A673 (cell line): Measurements from ENCODE around the gene OR1Q1. TPM values are rescaled to one million over a fixed set of nuclear protein-coding genes. Genes with fewer than 3 reads are reported as not detected.

Experiments used
- BruUV-seq: library from RNA; stranded (reverse); fragments of 400-500 nt; replicated peaks from 2 replicates; lab custom pipeline; 2021; lab: Mats Ljungman, UMichigan
- CTCF ChIA-PET: fragments of 300-600 bp; sonication (Branson Sonifier 250); formaldehyde crosslinking; loops from one replicate; lab custom pipeline; 2022; ENCODE audit warnings: antibody characterized with exemption; lab: Charles Lee
- POLR2A ChIA-PET: fragments of 300-600 bp; sonication (Branson Sonifier 250); formaldehyde crosslinking; loops from one replicate; lab custom pipeline; 2022; ENCODE audit warnings: antibody characterized with exemption; ENCODE audit not compliant: low non-redundant PET; lab: Charles Lee
- DNase-seq: peaks from one replicate; pipeline ENCODE4 v3.0.0-alpha.2; 2015; ENCODE audit warnings: low spot score
- H3K27ac ChIP-seq: fragments of 200-600 bp; sonication (generic); 2 replicates; pipeline ENCODE4 v1.5.1; 2016; ENCODE audit warnings: mixed run types, low read depth, mild to moderate bottlenecking, mixed read lengths, antibody characterized with exemption, low read length; ENCODE audit not compliant: poor library complexity, severe bottlenecking
- H3K27me3 ChIP-seq: fragments of 200-600 bp; sonication (generic); replicated peaks from 2 replicates; pipeline ENCODE4 v1.6.1; 2017; ENCODE audit warnings: mixed run types, low read depth, mild to moderate bottlenecking, mixed read lengths, antibody characterized with exemption, low read length; ENCODE audit not compliant: insufficient read depth, poor library complexity
- H3K36me3 ChIP-seq: fragments of 200-600 bp; sonication (generic); 2 replicates; pipeline ENCODE4 v1.6.1; 2016; ENCODE audit warnings: mixed run types, mild to moderate bottlenecking, mixed read lengths, antibody characterized with exemption, low read length; ENCODE audit not compliant: insufficient read depth, poor library complexity, severe bottlenecking
- H3K4me1 ChIP-seq: fragments of 200-600 bp; sonication (generic); 2 replicates; pipeline ENCODE4 v1.6.1; 2017; ENCODE audit warnings: mixed run types, mild to moderate bottlenecking, mixed read lengths, antibody characterized with exemption, low read length; ENCODE audit not compliant: insufficient read depth, poor library complexity, severe bottlenecking
- H3K4me3 ChIP-seq: fragments of 200-600 bp; sonication (generic); 2 replicates; pipeline ENCODE4 v1.5.1; 2016; ENCODE audit warnings: low read depth, mixed run types, mild to moderate bottlenecking, mixed read lengths, low read length; ENCODE audit not compliant: poor library complexity, severe bottlenecking
- H3K9me3 ChIP-seq: fragments of 200-600 bp; sonication (generic); 2 replicates; pipeline ENCODE4 v1.6.1; 2016; ENCODE audit warnings: mixed run types, low read depth, mild to moderate bottlenecking, mixed read lengths, antibody characterized with exemption, low read length; ENCODE audit not compliant: poor library complexity, severe bottlenecking
- CTCF ChIP-seq: fragments of 300-800, 200-600 bp; sonication (generic); conservative IDR thresholded peaks from 2 replicates; pipeline ENCODE4 v1.5.1; 2017; ENCODE audit warnings: low read depth, mild to moderate bottlenecking, antibody characterized with exemption, low read length, moderate library complexity, mixed read lengths
- EZH2 ChIP-seq: fragments of 200-600 bp; sonication (generic); IDR thresholded peaks from 2 replicates; pipeline ENCODE4 v1.6.1; 2017; ENCODE audit warnings: borderline replicate concordance, low read depth, mild to moderate bottlenecking, mixed read lengths, antibody characterized with exemption, low read length; ENCODE audit not compliant: poor library complexity, severe bottlenecking
- intact Hi-C: fragments of 100-400 bp; cut with micrococcal nuclease; formaldehyde crosslinking; loops from one replicate; pipeline ENCODE4 v1.10.0; 2022; ENCODE audit not compliant: unreplicated experiment
- total RNA-seq: library from RNA; stranded (reverse); gene quantifications from 2 replicates; pipeline ENCODE4 v1.2.3, GENCODE V29; 2021

Gene OR1Q1
- total RNA-seq, 1 experiment from 2014 or later, result not detected

DNA sequence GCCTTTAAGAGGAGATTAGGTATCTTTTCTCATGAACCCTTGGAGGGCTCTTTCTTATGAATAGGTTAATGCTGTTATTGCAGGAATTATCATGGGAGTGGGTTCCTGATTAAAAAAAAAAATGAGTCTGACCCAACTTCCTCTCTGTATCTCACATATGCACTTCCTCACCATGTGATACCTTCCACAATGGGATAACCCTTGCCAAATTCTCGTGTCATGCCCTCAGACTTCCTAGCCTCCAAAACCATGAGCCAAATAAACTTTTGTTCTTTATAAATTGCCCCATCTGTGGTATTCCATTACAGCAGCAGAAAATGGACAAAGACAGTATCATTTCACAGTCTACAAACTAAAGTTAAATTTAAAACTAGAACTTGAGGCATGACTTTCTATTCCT lies 41.8 kb downstream of the OR1Q1 start:
- Histone ChIP-seq H3K4me1 (no peaks in the 10 kb centered on the region), H3K36me3 (no peaks in the 10 kb centered on the region), H3K4me3 (no peak overlapping the region), H3K27me3 (peaks cover 39% of the 10 kb centered on the region), H3K9me3 (no peaks in the 10 kb centered on the region), H3K27ac (no peak overlapping the region)
- no peak for DNase-seq
- intact Hi-C loops, result no loop called here
- BruUV-seq, result no TSS peak
- POLR2A ChIA-PET, result no interaction called here
- TF ChIP-seq CTCF (no peak), EZH2 (no peak)
- CTCF ChIA-PET, result no interaction called here

DNA sequence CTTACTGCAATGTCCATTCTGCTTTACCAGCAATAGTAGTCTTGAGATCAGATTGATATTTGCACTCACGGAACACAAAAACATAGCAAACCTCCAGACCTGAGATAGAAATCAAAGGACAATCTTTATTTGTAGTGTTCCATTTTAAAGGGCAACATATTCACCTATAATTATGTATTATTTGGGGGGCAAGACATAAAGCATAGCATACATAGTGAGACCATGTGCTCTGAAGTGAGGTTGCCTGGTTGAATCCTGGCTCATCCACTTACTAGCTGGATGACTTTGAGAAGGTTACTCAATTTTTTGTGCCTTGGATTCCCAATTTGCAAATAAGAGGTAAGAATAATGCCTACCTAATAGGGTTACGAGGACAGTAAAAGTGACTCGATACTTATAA lies 43.0 kb downstream of the OR1Q1 start, which contains the start of gene OR1B1:
Gene OR1B1, minus strand, starts transcription at position 101 of the 400 bp plus-strand sequence.
- ChIA-PET POLR2A (interaction anchor here (0.6 kb wide), 1 partner anchor 14 kb away, joined by 5 read pairs; no protein-coding TSS in a partner anchor), CTCF (no interaction called here)

DNA sequence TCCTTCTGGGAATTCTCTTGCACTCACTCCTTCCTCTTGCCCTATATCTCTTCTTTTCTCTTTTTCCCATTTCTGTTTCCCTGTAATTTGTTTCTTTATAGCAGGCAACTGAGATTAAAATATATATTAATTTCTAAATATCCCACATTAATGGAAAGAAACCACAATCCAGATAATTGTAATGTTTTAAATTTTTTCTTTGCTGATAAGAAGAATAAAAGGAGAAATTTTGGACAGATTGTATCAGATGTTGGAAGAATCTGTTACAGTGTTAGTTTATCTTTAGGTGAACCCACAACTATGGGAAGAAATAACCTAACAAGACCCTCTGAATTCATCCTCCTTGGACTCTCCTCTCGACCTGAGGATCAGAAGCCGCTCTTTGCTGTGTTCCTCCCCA lies 46.9 kb downstream of the OR1Q1 start, which contains the start of gene OR1L1:
Gene OR1L1, plus strand, starts transcription at position 301 of the 400 bp plus-strand sequence. Its CDS starts 0 bp downstream, at position 301.
- no peaks in the 10 kb centered on the region for H3K36me3 ChIP-seq
- intact Hi-C loops, result no loop called here
- H3K27me3 ChIP-seq, result peaks cover 54% of the 10 kb centered on the region
- TF ChIP-seq EZH2 (no peak), CTCF (no peak)
- ChIA-PET POLR2A (no interaction called here), CTCF (no interaction called here)
- DNase-seq, result no peak
- no peak within 1 kb of the TSS for H3K4me3 ChIP-seq
- H3K9me3 ChIP-seq, result no peaks in the 10 kb centered on the region
- BruUV-seq, result no TSS peak
- no peaks in the 10 kb centered on the region for H3K4me1 ChIP-seq
- H3K27ac ChIP-seq, result no peak within 1 kb of the TSS

More for the DNA sequence above, 43.0 kb downstream of the OR1Q1 start, which contains the start of gene OR1B1:
- H3K4me3 ChIP-seq, result no peak within 1 kb of the TSS
- no TSS peak for BruUV-seq
- peaks cover 49% of the 10 kb centered on the region for H3K27me3 ChIP-seq
- intact Hi-C loops, result no loop called here
- no peaks in the 10 kb centered on the region for H3K36me3 ChIP-seq
- TF ChIP-seq EZH2 (no peak), CTCF (no peak)
- no peak for DNase-seq
- H3K9me3 ChIP-seq, result no peaks in the 10 kb centered on the region
- no peak within 1 kb of the TSS for H3K27ac ChIP-seq
- H3K4me1 ChIP-seq, result no peaks in the 10 kb centered on the region

Other genes with a start within 250 kb of the OR1Q1 start
- gene PTGS1, start 243.7 kb upstream of the OR1Q1 start, total RNA-seq, result not detected in 2 replicates
- not detected in 2 replicates for gene OR1J1, start 136.8 kb upstream of the OR1Q1 start, total RNA-seq
- gene OR1J2, start 103.9 kb upstream of the OR1Q1 start, total RNA-seq, result not detected in 2 replicates
- gene OR1J4, start 95.6 kb upstream of the OR1Q1 start, total RNA-seq, result not detected in 2 replicates
- gene OR1N1, start 87.4 kb upstream of the OR1Q1 start, total RNA-seq, result not detected in 2 replicates
- gene OR1N2, start 61.6 kb upstream of the OR1Q1 start, total RNA-seq, result not detected in 2 replicates
- not detected in 2 replicates for gene OR1L8, start 31.4 kb upstream of the OR1Q1 start, total RNA-seq
- not detected in 2 replicates for gene OR1B1, start 42.9 kb downstream of the OR1Q1 start, total RNA-seq
- gene OR1L1, start 47.0 kb downstream of the OR1Q1 start, total RNA-seq, result not detected in 2 replicates
- not detected in 2 replicates for gene OR1L3, start 60.4 kb downstream of the OR1Q1 start, total RNA-seq
- gene OR1L4, start 109.3 kb downstream of the OR1Q1 start, total RNA-seq, result not detected in 2 replicates
- gene OR1L6, start 127.6 kb downstream of the OR1Q1 start, total RNA-seq, result not detected in 2 replicates
- not detected in 2 replicates for gene OR5C1, start 174.2 kb downstream of the OR1Q1 start, total RNA-seq
- gene OR1K1, start 185.4 kb downstream of the OR1Q1 start, total RNA-seq, result not detected in 2 replicates
- gene PDCL, start 213.8 kb downstream of the OR1Q1 start, total RNA-seq, result 32.8 and 35.5 TPM in 2 replicates